HTERT RPE-1 (cell line): Measurements from ENCODE around the gene MEGF11.
"Not testable (repeated sequence)": the region's sequence is repeated elsewhere in the genome, so short reads cannot be mapped to it uniquely, and the experiment has no call there.

Source experiments
- in situ Hi-C: fragments of 300-500 bp; cut with MboI; formaldehyde crosslinking; loops from 4 replicates; pipeline ENCODE4 v1.14.3; 2020; ENCODE audit warnings: low sequenced_read_pairs

Gene MEGF11

DNA sequence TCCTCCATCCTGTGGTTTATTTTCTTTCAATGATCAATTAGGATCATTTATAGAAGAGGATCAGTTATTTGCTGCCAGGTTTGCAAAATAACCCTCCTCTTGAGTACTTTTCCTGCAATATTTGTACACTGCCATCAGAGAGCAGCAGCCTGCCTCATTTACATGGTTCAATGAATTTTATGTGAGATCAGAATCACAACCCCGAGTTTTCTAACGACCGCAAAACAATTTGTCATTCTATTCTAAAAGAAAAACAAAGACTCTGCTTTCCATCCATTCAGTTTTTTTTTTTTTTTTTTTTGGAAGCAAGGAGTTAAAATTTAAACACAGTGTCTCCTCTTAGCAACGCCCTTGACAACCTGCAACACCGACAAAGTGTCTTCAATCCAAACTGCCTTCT lies 237.4 kb downstream of the MEGF11 start:
- in situ Hi-C loops = no loop called here

DNA sequence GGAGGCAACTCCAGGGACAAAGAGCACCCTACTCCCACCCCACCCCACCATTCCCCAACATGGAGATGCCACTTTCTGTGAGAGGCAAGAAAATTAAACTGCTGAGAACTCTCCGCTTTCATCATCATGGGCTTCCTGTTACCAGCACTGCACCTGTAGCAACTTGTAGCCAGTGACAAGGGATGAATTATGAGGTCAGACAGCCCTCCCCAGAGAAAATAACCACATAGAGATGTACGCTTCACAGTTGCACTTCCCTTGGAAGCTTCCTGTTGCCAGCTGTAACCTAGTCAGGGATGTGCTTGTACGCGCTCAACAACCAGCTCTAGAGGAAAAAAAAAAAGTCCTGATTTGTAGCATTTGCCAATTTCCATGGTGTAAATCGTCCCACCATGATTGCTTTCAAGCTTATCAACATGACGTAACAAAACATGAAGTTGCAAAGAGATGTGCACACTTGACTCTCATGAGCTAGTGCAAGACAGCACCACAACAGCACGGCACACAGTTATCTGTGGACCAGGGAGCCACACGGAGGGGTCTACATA lies 238.8 kb downstream of the MEGF11 start:
- in situ Hi-C loops = no loop called here

DNA sequence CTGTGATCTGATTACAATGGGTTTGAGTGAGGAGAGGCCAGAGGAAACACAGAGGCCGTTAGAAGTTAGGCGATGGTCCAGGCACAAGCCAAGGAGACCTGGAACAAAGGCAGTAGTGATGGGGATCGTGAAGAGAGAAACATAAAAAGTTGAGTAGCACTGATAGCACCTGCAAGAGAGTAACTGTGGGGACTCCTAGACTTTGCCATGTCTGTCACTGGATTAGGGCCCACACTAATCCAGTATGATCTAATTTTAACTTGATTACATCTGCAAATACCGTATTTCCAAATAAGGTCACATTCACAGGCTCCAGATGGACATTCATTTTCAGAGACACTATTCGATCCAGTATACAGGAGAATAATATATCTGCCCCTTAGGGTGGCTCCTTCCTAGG lies 239.5 kb downstream of the MEGF11 start:
- in situ Hi-C loops = no loop called here

DNA sequence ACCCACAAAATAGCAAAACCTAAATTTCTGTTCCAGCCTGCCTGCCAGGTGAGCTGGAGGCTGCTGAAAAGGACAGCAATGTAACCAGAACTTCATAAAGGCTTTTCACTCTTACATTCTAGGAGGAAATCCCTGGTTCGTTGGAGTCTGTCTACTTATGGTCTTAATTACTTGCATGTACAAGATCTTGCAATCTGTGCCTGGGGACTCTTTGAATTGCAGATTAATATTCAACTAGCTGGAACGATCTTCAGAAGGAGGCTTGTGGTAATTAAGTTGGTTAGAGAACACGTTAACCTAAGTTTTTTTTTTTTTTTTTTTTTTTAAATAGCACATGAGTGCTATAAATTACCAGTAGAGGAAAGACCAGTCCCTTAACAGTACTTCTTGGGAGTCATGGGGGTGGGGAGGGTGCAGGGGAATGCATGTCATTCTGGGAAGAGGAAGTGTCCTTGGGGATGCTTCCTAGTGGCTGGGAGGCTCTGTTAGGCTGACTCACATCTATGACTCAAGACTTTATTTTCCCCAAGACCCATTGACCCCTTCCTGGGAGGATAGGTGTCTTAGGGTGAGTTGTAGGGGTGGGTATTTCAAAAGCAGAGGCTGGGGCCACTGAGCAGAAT lies 244.5 kb downstream of the MEGF11 start:
- in situ Hi-C loops = no loop called here

DNA sequence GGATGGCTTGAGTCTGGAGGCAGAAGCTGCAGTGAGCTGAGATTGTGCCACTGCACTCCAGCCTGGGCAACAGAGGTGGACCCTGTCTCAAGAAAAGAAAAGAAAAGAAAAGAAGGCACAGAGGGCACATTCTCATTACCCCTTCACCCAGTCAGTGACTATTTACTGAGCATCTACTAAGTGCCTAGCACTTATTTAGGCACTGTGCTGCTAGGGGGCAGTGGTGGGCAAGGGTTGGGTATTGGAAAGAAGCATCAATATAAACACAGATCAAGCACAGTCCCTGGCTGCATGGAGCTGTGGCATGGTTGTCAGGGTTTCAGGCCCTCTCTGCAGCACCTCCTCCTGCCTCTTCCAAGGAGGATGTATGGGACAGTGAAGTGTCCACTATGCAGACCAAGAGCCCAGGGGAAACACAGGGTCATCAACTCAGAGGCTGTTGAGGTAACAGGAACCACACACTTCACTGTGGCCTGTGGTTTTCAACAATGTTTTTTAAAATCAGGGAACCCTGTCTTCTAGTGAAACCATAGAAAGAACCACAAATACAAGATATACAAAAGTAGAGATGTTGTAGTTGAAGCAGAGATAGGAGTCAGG lies 245.8 kb downstream of the MEGF11 start:
- in situ Hi-C loops = no loop called here

DNA sequence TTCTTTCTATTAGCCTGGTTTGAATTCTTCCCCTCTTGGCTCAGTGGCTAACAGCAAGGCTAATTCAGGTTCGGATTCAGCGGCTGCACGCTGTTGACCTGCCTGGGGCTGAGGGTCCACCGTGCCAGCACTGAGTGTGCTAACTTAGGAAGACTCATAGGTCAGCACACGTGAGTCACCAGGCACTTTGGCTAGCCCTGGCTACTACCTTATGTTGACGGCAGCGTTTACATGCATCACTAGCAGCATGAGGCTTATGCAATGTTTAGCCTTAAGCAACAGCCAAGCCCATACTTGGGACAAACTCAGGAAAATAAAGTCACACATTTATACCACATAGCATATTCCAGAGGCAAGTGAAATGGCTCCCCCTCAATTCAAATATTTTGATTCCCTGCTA lies 246.6 kb downstream of the MEGF11 start:
- in situ Hi-C loops = no loop called here

DNA sequence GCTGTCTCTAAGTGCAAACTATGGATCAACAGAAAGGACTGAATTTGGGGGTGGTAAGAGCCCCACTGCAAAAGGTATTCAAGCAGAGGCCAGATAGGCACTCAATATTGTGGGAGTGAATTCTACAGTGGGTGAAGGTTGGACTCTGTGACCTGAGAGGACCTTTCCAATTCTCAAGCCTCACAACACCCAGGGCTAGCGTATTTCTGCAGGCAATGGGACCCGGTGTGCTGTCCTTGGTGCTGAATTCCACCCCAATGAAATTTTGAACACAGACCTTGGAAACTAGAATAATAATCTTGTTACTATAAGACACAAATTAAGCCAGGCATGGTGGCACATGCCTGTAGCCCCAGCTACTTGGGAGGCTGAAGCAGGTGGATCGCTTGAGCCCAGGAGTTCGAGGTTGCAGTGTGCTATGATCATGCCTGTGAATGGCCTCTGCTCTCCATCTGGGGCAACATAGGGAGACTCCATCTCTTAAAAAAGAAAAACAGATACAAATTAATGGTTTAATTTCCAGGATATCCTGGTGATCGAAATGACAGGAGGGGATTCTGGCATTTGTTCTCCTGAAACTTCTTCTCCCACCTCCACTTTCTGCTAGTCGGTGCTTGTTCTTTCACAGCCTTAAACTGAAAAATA lies 248.8 kb downstream of the MEGF11 start:
- in situ Hi-C loops = no loop called here

DNA sequence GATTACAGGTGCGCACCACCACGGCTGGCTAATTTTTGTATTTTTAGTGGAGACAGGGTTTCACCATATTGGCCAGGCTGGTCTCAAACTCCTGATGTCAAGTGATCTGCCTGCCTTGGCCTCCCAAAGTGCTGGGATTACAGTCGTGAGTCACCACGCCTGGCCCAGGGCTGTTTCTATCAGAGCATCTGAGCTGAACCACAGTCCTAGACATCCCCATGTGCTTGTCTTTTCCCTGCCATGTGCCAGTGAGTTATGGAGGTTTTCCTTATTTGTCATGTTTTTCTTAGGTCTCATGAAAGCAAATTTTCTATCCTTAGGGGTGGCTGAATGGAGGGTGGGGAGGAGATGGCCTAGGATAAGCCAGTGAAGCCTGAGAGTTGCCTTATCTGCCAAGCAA lies 250.4 kb downstream of the MEGF11 start:
- in situ Hi-C loops = not testable (repeated sequence)

DNA sequence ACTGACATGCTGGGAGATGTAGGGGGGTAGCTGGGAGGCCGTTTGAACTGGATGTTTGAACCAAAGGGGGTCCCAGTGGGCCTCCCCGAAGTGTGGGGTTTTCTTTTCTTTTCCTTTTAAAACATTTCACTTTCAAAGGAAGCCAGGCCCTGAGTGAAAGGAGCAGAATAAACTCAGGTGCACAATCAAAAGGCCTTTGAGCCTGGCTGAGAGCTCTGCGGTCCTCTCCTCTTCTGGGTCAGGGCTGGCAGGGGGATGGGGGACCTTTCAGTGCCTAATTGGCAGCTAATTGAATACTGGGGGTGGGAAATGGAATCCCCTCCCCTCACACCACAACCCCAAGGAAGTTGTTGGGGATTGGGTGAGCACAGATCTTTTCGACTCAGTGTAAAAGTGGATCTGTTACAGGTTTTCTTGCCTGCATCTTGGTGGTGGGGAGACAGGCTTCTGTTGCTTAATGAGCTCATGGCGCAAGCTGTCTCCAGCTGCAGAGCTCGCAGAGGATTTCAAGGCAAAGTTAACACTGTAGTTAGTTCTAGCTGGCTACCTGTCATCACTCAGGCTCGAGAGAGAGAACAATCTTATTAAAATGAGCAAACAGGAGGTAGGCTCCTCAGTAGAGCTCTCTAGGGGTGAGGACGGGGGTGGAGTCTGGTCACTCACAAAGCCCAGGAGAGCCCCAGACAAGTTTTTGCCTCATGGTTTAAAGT lies 251.7 kb downstream of the MEGF11 start:
- in situ Hi-C loops = no loop called here

DNA sequence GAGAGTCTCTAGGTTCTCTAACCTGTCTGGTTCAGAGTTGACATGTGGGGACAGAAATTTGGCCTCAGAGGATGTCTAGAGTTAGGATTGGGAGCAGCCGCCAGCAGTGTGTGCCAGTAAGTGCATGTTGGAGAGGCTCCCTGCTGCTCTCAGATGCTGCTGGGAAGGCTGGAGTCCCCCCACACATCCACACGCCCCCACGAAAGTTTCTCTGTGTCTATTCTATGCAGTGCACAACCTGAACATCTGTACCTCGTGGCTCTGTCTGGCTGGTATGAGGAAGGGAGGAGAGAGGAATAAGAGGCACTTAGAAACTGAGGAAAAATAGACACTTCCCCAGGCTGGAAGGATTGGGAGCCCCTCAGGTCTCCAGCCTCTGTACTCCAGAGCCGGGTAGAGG lies 252.5 kb downstream of the MEGF11 start:
- in situ Hi-C loops = no loop called here

DNA sequence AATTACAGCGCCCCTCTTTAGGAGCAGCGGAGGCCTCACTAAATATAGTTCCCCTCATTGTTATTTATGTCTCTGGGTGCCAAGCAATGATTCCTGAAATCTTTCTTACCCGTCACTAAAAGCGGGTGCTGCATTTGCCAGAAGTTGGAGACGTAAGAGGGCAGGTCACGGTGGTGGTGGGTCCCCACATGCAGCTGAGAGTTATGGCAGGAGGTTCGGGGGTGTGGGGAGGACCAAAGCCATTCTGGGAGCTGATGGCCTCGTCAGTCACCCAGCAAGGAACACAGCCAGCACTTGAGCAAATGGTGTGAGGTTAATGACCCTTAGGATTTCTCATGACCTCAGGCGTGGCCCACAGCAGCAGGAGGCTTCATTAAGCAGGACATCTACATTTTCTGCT lies 255.1 kb downstream of the MEGF11 start:
- in situ Hi-C loops = no loop called here

DNA sequence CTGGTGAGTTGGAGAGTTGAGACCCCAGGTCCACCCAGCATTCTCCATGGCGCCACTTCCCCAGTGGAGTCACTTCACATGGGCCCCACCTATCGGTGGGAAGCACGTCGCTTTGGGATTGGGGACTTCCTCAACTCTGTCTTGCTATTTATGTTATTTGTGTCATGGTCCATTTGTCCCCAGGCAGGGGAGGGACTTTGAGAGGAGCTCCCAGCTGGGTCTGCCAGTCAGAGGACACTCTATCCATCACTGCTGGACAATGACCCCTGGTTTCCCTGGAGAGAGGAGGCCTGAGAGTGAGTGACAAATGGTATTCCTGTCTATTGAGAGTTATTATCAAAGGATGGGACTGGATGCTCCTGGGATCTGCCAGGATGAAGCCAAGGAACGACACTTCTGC lies 256.6 kb downstream of the MEGF11 start:
- in situ Hi-C loops = no loop called here

DNA sequence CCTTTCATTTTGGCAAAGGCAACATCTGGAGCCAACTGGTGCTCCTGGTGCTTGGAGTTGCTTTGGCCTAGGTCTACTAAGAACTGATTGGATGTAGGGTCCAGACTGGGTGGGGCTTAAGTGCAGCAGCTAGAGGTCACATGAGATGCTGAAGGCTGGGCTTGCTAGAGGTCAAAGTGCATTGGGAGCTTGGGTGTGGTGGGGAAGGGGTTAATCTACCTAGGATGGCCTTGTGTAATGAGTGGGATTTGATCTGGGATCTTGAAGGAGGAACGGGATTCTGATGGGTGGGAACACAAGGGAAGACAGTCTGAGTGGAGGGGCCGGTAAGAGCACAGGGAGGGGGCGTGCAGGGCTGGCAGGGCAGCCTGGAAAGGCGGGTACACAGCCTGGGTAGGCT lies 258.7 kb downstream of the MEGF11 start:
- in situ Hi-C loops = no loop called here

DNA sequence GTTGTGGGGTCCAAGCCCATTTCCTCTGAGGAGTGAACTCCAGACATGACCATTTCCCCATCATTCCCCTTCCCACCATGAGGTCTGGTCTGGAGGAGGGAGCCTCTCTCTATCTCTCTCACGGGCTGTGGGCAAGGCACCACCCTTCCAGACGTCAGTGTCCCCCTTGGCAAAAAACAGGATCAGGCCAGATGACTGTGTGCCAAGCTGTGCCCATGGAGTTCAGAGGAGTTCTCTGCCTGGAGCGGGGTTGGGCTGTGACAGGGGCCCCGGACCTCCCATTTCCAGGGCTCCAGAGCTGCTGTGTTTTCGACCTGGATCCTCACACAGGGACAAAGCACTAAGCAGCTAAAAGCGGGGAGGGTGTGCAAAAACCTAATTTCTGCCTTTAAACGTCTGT lies 259.8 kb downstream of the MEGF11 start:
- in situ Hi-C loops = no loop called here

DNA sequence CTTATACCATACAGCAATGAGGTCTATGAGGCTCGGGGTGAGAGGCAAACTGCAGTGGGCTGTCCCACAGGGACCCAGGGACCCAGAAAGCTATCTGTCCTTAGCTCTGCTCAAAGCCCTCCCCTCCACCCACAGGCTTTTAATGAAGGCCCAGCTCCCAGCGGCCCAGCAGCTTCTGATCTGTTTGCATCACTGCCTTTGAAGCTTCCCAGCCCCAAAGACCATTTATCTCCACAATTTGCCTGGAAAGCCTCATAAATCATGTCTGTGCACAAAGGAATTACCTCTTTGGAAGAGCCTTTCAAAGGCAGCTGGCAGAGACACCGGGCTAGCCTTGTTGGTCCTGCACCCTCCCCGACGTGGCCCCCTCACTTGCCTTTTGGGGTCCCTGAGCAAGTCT lies 260.3 kb downstream of the MEGF11 start:
- in situ Hi-C loops = no loop called here

DNA sequence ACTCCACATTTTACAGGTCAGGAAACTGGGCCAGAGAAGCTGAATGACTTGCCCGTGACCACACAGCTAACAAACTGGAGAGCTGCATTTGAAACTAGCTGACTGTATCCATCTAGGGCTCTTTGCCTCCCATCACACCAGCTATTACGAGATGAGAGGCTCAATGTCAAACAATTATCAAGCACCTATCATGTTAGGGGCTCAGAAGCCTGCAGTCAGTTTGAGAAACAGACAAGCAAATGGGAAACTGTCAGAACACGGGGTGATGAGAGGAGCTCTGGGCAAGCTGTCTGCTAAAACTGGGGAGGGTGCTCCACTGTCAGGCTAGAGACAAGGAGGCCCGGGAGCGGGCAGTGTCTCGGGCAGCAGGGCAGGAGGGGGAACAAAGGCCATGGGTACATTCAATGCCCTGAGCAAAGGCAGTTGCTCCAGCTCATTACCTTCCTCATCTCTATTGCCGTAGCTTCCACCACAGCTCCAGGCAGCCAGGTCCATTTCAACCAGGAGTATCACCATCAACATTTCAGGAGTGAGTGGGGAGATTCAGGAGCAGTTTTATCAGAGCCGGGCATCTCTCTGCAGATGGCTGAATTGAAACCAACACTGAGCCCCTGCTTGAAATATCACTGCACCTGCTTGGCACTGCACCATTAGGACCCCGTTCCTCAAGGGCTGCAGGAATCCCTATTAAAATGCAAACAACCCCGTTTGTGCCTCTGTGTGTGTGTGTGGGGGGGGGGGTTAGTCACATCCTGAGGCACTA lies 261.6 kb downstream of the MEGF11 start:
- in situ Hi-C loops = no loop called here

DNA sequence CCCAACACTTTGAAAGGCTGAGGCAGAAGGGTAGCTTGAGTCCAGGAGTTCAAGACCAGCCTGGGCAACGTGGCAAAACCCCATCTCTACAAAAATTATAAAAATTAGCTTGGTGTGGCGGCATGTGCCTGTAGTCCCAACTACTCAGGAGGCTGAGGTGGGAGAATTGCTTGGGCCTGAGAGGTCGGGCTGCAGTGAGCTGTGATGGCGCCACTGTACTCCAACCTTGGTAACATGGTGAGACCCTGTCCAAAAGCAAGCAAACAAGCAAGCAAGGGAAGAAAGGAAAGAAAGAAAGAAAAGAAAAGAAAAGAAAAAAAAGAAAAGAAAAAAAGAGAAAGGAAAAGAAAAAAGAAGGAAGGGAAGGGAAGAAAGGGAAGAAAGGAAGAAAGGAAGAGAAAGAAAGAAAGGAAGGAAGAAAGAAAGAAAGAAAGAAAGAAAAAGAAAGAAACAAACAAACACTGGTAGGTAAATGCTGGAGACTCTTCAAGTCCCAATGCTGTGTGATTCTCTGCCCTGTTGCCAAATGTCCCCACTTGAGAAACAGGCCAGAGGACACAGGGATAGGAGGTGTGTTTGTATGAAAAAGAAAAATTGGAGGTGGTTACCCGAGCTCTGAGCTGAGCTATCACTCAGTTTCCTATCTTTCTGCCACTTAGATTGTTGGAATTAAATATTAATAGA lies 263.1 kb downstream of the MEGF11 start:
- in situ Hi-C loops = no loop called here

DNA sequence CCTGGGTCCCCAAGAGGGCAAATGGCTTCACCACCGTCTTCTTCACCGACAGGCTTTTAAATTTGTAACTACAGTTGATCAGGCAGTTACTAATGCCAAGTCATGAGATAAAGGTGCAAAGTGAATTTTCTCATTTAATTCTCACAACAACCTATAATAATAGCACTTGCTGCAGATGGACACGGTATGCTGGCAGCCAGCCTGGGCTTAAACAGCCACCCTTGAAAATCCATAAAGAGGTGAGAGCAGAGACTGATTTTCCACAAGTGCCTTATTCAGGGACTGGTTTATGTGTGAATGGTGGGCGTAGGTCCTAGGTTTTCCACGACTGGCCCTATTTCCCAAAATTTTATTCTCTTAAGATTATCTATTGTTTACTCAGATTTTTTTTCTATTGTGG lies 266.4 kb downstream of the MEGF11 start:
- in situ Hi-C loops = no loop called here

DNA sequence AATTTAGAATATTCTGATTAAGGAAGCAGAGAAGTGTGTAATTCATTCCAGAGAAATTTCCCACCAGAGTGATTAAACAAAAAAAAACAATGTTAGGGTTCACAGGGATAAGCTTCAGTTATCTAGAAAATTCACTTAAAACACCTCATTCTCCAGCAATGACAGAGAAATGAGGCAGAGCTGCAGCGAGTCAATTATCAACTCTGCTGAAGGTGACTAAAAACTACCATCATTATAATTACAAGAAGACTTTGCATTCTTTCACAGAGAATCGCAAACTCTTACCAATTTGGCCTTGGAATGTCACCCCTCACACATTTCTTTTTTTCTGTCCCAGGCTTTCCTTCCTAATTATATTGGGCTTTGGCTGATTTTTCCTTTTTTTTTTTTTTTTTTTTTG lies 267.1 kb downstream of the MEGF11 start:
- in situ Hi-C loops = no loop called here

DNA sequence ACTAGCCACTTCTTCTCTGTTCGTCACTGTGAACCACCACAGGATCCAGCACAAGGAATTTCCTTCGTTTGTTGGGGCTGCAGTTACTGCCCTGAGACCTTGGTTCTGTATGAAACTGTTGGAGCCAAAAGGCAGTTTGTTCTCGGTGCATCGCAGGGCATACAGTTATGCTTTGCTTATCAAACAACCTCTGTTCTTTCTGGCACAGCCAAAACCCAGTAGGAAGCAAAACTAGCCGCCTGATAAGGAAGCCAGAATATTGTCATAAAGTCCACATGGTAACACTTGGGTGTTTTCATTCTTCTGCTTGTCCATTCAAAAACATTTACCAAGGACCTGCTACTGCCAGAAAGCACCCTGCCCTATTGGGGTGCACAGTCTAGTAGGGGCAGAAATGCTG lies 268.2 kb downstream of the MEGF11 start:
- in situ Hi-C loops = no loop called here
